Activated T-helper 2 cell treated with anti-CD3 and anti-CD28 coated beads, Interferon-gamma antibody, Interleukin-2, Interleukin-4, amounts not matched to agents 10 μg/mL and 5 μg/mL and 100 μg/mL, durations not matched to agents 14 hours and 24 hours and 36 hours (primary cell): Measurements from ENCODE around the gene C10orf95. TPM values are rescaled to one million over a fixed set of nuclear protein-coding genes. Genes with fewer than 3 reads are reported as not detected.
A peak's percentile ranks its signal among the peaks of the same experiment; 100 is the strongest.

Source experiments
- DNase-seq: peaks from one replicate; pipeline ENCODE4 v3.0.0; 2021; ENCODE audit warnings: low spot score
- H3K27ac Mint-ChIP-seq: one replicate; pipeline ENCODE4 v1.8.0; 2021; ENCODE audit warnings: mixed read lengths
- H3K27me3 Mint-ChIP-seq: one replicate; pipeline ENCODE4 v1.8.0; 2021; ENCODE audit warnings: low read depth, mixed read lengths
- H3K36me3 Mint-ChIP-seq: one replicate; pipeline ENCODE4 v1.8.0; 2021; ENCODE audit warnings: low read depth, mixed read lengths
- H3K4me1 Mint-ChIP-seq: one replicate; pipeline ENCODE4 v1.8.0; 2021; ENCODE audit warnings: low read depth, mixed read lengths
- H3K4me3 Mint-ChIP-seq: one replicate; pipeline ENCODE4 v1.8.0; 2021; ENCODE audit warnings: low read depth, mild to moderate bottlenecking, moderate library complexity, mixed read lengths
- H3K9me3 Mint-ChIP-seq: one replicate; pipeline ENCODE4 v1.8.0; 2021; ENCODE audit warnings: mixed read lengths
- intact Hi-C: fragments of 100-400 bp; cut with micrococcal nuclease; formaldehyde crosslinking; loops from one replicate; pipeline ENCODE4 v1.15.1; 2023
- total RNA-seq: library from RNA; stranded (reverse); gene quantifications from 2 replicates; pipeline ENCODE4 v1.2.3, GENCODE V29; 2022

Gene C10orf95
- total RNA-seq, 1 donor from 2014 or later = not detected

- Mint-ChIP-seq H3K9me3 (no peaks in the 10 kb centered on the region), H3K27me3 (no peaks in the 10 kb centered on the region), H3K4me3 (no peak overlapping the region), H3K27ac (no peak overlapping the region), H3K4me1 (peaks cover 18% of the 10 kb centered on the region), H3K36me3 (peaks cover 14% of the 10 kb centered on the region)
- intact Hi-C loops = loop anchor here (5.0 kb wide), 1 partner anchor 37 kb away; no protein-coding TSS in a partner anchor
- DNase-seq = no peak
Observed at GRCh38 chr10:102424916-102425315, 26.4 kb downstream of the C10orf95 start.

DNA sequence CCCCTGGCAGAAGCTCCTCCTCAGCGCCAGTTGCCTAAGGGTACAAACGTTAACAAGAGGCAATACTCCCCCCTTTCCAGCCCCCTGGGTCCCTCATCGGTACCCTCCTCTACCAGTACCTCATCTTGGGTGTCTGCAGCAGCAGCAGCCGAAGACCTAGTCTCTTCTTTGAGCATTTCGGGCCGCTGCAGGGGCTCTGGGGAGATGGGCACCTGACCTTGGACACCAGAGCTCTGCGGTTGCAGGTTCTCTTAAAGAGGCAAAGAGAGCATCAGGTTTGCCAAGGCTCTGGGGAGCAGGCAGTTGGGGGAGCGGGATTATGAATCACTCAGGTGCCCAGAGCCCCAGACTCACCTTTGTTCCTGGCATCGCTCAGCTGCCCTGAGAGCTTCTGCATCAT lies 27.2 kb downstream of the C10orf95 start:
- peaks cover 22% of the 10 kb centered on the region for H3K4me1 Mint-ChIP-seq

GRCh38 chr10:102423372-102423968 lies 27.9 kb downstream of the C10orf95 start:
- Mint-ChIP-seq H3K9me3 (no peaks in the 10 kb centered on the region), H3K27me3 (peaks cover 5% of the 10 kb centered on the region), H3K36me3 (peaks cover 14% of the 10 kb centered on the region), H3K4me3 (no peak overlapping the region), H3K4me1 (peaks cover 26% of the 10 kb centered on the region), H3K27ac (no peak overlapping the region)
- no peak for DNase-seq
- intact Hi-C loops = loop anchor here (2.0 to 5.0 kb wide), 2 partner anchors 39 to 193 kb away; no protein-coding TSS in a partner anchor

More for the DNA sequence above, 27.2 kb downstream of the C10orf95 start:
- H3K4me3 Mint-ChIP-seq = no peak overlapping the region
- H3K27me3 Mint-ChIP-seq = peaks cover under 1% of the 10 kb centered on the region
- H3K36me3 Mint-ChIP-seq = peaks cover 14% of the 10 kb centered on the region
- no peak for DNase-seq
- no peak overlapping the region for H3K27ac Mint-ChIP-seq
- intact Hi-C loops = loop anchor here (5.0 kb wide), 1 partner anchor 38 kb away; no protein-coding TSS in a partner anchor
- H3K9me3 Mint-ChIP-seq = no peaks in the 10 kb centered on the region

DNA sequence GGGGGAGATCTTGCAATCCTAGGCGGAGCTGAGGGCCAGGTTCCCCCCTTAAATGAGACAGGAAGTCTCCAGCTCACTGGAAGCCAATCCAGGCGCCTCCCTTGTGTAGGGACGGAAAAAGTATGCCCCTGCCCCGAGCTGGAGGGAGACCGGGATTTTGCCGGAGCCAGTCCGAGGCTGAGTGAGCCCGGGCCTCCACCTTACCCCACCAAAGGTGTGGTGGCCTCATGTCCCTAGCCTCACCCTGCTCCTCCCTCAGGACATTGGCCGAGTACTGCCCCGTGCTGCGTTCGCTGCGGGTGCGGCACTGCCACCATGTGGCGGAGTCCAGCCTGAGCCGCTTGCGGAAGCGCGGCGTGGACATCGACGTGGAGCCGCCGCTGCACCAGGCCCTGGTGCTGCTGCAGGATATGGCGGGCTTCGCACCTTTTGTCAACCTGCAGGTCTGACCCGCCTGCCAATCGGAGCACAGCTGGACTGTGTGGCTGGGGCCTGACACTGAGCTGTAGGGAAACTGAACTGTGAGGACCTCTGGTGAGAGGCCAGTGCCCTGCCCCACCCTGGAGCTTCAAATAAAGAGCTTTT lies 28.7 kb downstream of the C10orf95 start:
- peak; percentile 59 for DNase-seq
- peak overlapping the region; percentile 93 for H3K4me3 Mint-ChIP-seq
- intact Hi-C loops = loop anchor here (2.0 to 5.0 kb wide), 2 partner anchors 40 to 192 kb away; no protein-coding TSS in a partner anchor
- H3K4me1 Mint-ChIP-seq = peaks cover 25% of the 10 kb centered on the region
- H3K9me3 Mint-ChIP-seq = no peaks in the 10 kb centered on the region
- peak overlapping the region; percentile 61 for H3K27ac Mint-ChIP-seq
- peaks cover 14% of the 10 kb centered on the region for H3K36me3 Mint-ChIP-seq
- peaks cover 12% of the 10 kb centered on the region for H3K27me3 Mint-ChIP-seq

GRCh38 chr10:102421757-102422512 lies 29.4 kb downstream of the C10orf95 start:
- DNase-seq = no peak
- peak overlapping the region; percentile 61 for H3K27ac Mint-ChIP-seq
- H3K4me1 Mint-ChIP-seq = peaks cover 18% of the 10 kb centered on the region
- intact Hi-C loops = loop anchor here (1.0 to 5.0 kb wide), 7 partner anchors 10 to 191 kb away; partner anchors contain the start of genes ACTR1A, CUEDC2 and SUFU
- H3K9me3 Mint-ChIP-seq = no peaks in the 10 kb centered on the region
- H3K36me3 Mint-ChIP-seq = peaks cover 10% of the 10 kb centered on the region
- peaks cover 17% of the 10 kb centered on the region for H3K27me3 Mint-ChIP-seq
- peak overlapping the region; percentile 93 for H3K4me3 Mint-ChIP-seq

GRCh38 chr10:102421507-102421756 lies 29.9 kb downstream of the C10orf95 start:
- peaks cover 17% of the 10 kb centered on the region for H3K4me1 Mint-ChIP-seq
- no peak for DNase-seq
- intact Hi-C loops = loop anchor here (1.0 to 5.0 kb wide), 6 partner anchors 11 to 81 kb away; partner anchors contain the start of genes ACTR1A, CUEDC2 and SUFU
- H3K27ac Mint-ChIP-seq = peak overlapping the region; percentile 34
- peaks cover 10% of the 10 kb centered on the region for H3K36me3 Mint-ChIP-seq
- peaks cover 17% of the 10 kb centered on the region for H3K27me3 Mint-ChIP-seq
- H3K4me3 Mint-ChIP-seq = peak overlapping the region; percentile 93
- no peaks in the 10 kb centered on the region for H3K9me3 Mint-ChIP-seq

- intact Hi-C loops = loop anchor here (1.0 to 5.0 kb wide), 7 partner anchors 11 to 289 kb away; partner anchors contain the start of genes ACTR1A, CUEDC2 and SUFU
- H3K27me3 Mint-ChIP-seq = peaks cover 19% of the 10 kb centered on the region
Observed at GRCh38 chr10:102420714-102421506, 30.4 kb downstream of the C10orf95 start, which contains the start of gene FBXL15. Gene FBXL15 (plus strand): TSS chr10:102420836. CDS start chr10:102421130, 294 bp downstream.

GRCh38 chr10:102420181-102420713 lies 31.1 kb downstream of the C10orf95 start:
- H3K27me3 Mint-ChIP-seq = peaks cover 23% of the 10 kb centered on the region
- H3K9me3 Mint-ChIP-seq = no peaks in the 10 kb centered on the region
- intact Hi-C loops = loop anchor here (1.0 to 5.0 kb wide), 4 partner anchors 42 to 288 kb away; partner anchors contain the start of genes ACTR1A and SUFU
- H3K4me1 Mint-ChIP-seq = peaks cover 17% of the 10 kb centered on the region
- peaks cover 4% of the 10 kb centered on the region for H3K36me3 Mint-ChIP-seq
- DNase-seq = no peak
- H3K4me3 Mint-ChIP-seq = peak overlapping the region; percentile 93
- peak overlapping the region; percentile 87 for H3K27ac Mint-ChIP-seq

More at GRCh38 chr10:102420714-102421506, 30.4 kb downstream of the C10orf95 start, which contains the start of gene FBXL15:
- H3K9me3 Mint-ChIP-seq = no peaks in the 10 kb centered on the region
- peak within 1 kb of the TSS; percentile 93 for H3K4me3 Mint-ChIP-seq
- peaks cover 8% of the 10 kb centered on the region for H3K36me3 Mint-ChIP-seq
- peak; percentile 95 for DNase-seq
- H3K4me1 Mint-ChIP-seq = peaks cover 17% of the 10 kb centered on the region
- H3K27ac Mint-ChIP-seq = peak within 1 kb of the TSS; percentile 87

- H3K4me1 Mint-ChIP-seq = peaks cover 17% of the 10 kb centered on the region
- no peaks in the 10 kb centered on the region for H3K9me3 Mint-ChIP-seq
- intact Hi-C loops = loop anchor here (1.0 to 5.0 kb wide), 4 partner anchors 43 to 287 kb away; partner anchors contain the start of genes ACTR1A and SUFU
- peaks cover 4% of the 10 kb centered on the region for H3K36me3 Mint-ChIP-seq
- H3K27me3 Mint-ChIP-seq = peaks cover 23% of the 10 kb centered on the region
- peak overlapping the region; percentile 9 for H3K27ac Mint-ChIP-seq
- peak overlapping the region; percentile 93 for H3K4me3 Mint-ChIP-seq
- DNase-seq = peak; percentile 78
Observed at GRCh38 chr10:102419269-102420180, 31.8 kb downstream of the C10orf95 start.

DNA sequence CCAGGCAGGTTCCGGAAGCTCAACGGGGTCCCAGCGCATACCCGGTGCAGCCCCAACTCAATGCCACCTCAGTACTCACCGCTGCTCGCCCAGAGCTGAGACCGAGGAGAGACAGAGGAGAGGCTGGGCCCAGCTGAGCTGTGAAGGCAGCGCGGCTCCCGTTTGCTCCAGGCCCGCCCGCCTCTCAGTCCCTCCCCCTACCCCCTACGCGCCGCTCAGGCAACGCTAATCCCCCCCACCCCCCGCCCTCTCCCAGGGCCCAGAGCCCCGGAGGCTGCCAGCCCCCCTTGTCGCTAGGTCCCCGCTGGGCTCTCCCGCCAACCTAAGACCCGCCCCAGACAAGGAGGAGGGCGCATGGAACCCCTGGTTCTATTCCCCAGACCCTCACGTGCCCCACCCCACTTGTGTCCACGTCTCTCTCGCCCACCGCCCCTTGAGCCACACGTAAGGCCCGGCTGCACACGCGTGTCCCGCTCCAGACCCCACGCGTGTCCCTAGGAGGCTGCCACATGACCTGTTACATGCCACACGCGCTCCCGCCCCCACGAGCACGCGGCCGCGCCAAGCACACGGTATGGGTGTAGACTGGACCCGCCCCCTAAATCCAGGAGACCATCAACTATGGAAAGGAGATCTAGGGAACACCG lies 32.6 kb downstream of the C10orf95 start, which contains the start of gene PSD:
Gene PSD, minus strand, starts transcription at position 164 of the 647 bp plus-strand sequence. CDS start 1,747 bp downstream, outside the sequence.
- peak within 1 kb of the TSS; percentile 93 for H3K4me3 Mint-ChIP-seq
- H3K4me1 Mint-ChIP-seq = peaks cover 17% of the 10 kb centered on the region
- peaks cover 23% of the 10 kb centered on the region for H3K27me3 Mint-ChIP-seq
- no peak for DNase-seq
- intact Hi-C loops = no loop called here
- peak within 1 kb of the TSS; percentile 9 for H3K27ac Mint-ChIP-seq
- H3K36me3 Mint-ChIP-seq = peaks cover 4% of the 10 kb centered on the region
- no peaks in the 10 kb centered on the region for H3K9me3 Mint-ChIP-seq
